Measurements from ENCODE around the gene MINDY2. TPM values are rescaled to one million over a fixed set of nuclear protein-coding genes. Genes with fewer than 3 reads are reported as not detected.
A peak's percentile ranks its signal among the peaks of the same experiment; 100 is the strongest.
"Not testable (repeated sequence)": the region's sequence is repeated elsewhere in the genome, so short reads cannot be mapped to it uniquely, and the experiment has no call there.

MINDY2 gene
- polyA plus RNA-seq, 3 donors, result 3.4 to 10.9 (median 3.4) TPM

- Histone ChIP-seq H3K27me3 (ENCODE audit: control insufficient read depth in 2 of 2, insufficient read depth in 2 of 2, low read length in 2 of 2) (no peaks in the 10 kb centered on the region), H3K27ac (ENCODE audit: low read depth in 1 of 2, low read length in 2 of 2) (no peak overlapping the region), H3K36me3 (replicated peaks in 1 of 2; ENCODE audit: control insufficient read depth in 1 of 2, insufficient read depth in 2 of 2, low read length in 2 of 2) (peaks cover 91 to 98% of the 10 kb centered on the region in 2 donors), H3K79me2 (ENCODE audit: insufficient read depth, low read length) (peaks cover 5% of the 10 kb centered on the region), H3K4me2 (replicated peaks; ENCODE audit: extremely low read depth, low read length, poor library complexity, severe bottlenecking) (no peak overlapping the region), H4K20me1 (ENCODE audit: insufficient read depth, low read length) (peaks cover 55% of the 10 kb centered on the region), H2AFZ (ENCODE audit: insufficient read depth, low read depth, low read length, poor library complexity, severe bottlenecking) (no peak overlapping the region), H3K4me3 (replicated peaks in 1 of 3; ENCODE audit: low read depth in 2 of 3, low read length in 3 of 3) (no peak overlapping the region), H3K4me1 (ENCODE audit: control insufficient read depth in 1 of 2, insufficient read depth in 2 of 2, low read length in 2 of 2) (peaks cover 0 to 5% of the 10 kb centered on the region in 2 donors), H3K9ac (ENCODE audit: insufficient read depth, low read length, poor library complexity, severe bottlenecking) (no peak overlapping the region), H3K9me3 (replicated peaks in 1 of 2; ENCODE audit: control insufficient read depth in 1 of 2, insufficient read depth in 1 of 2, low read length in 2 of 2) (no peaks in the 10 kb centered on the region)
- peaks cover 85 to 96% of the 10 kb centered on the region in 2 donors for H3K36me3 Mint-ChIP-seq
- no peak for DNase-seq
- H3K9me3 Mint-ChIP-seq, result peaks cover 0 to 2% (median 0%) of the 10 kb centered on the region in 7 donors
- peak overlapping the region in 5 of 7 donors; percentile 1 to 71 (median 19) for H3K27ac Mint-ChIP-seq
- intact Hi-C loops (cut with micrococcal nuclease), result no loop called here
- no peak overlapping the region for H3K4me3 Mint-ChIP-seq
- no peak for TF ChIP-seq CTCF (IDR thresholded peaks at IDR 0.05)
- peaks cover 5% of the 10 kb centered on the region for H3K4me1 Mint-ChIP-seq
- peaks cover 0 to 2% (median 0%) of the 10 kb centered on the region in 3 donors for H3K27me3 Mint-ChIP-seq (ENCODE audit: low read depth in 3 of 3)
- 100% methylated on average over 1 of the region's 4 CpGs for WGBS (ENCODE audit: insufficient coverage)
These were observed 111.1 kb downstream of the MINDY2 start for GRCh38 chr15:58882243-58882642.

GRCh38 chr15:58883926-58884325 lies 112.8 kb downstream of the MINDY2 start:
- intact Hi-C loops (cut with micrococcal nuclease); H3K79me2 ChIP-seq (ENCODE audit: insufficient read depth, low read length); H3K4me1 Mint-ChIP-seq; H3K4me2 ChIP-seq (replicated peaks; ENCODE audit: extremely low read depth, low read length, poor library complexity, severe bottlenecking); H3K27me3 Mint-ChIP-seq (ENCODE audit: low read depth in 3 of 3); H3K9ac ChIP-seq (ENCODE audit: insufficient read depth, low read length, poor library complexity, severe bottlenecking); H3K27me3 ChIP-seq (ENCODE audit: control insufficient read depth in 2 of 2, insufficient read depth in 2 of 2, low read length in 2 of 2); H3K4me3 ChIP-seq (replicated peaks in 1 of 3; ENCODE audit: low read depth in 2 of 3, low read length in 3 of 3); H3K9me3 ChIP-seq (replicated peaks in 1 of 2; ENCODE audit: control insufficient read depth in 1 of 2, insufficient read depth in 1 of 2, low read length in 2 of 2); H3K9me3 Mint-ChIP-seq; H2AFZ ChIP-seq (ENCODE audit: insufficient read depth, low read depth, low read length, poor library complexity, severe bottlenecking); H3K4me1 ChIP-seq (ENCODE audit: control insufficient read depth in 1 of 2, insufficient read depth in 2 of 2, low read length in 2 of 2); H3K4me3 Mint-ChIP-seq: not testable (repeated sequence)
- peaks cover 87 to 96% of the 10 kb centered on the region in 2 donors for H3K36me3 Mint-ChIP-seq
- no CpG with 5 or more reads among the region's 3 CpGs for WGBS (ENCODE audit: insufficient coverage)
- H3K27ac ChIP-seq (ENCODE audit: low read depth in 1 of 2, low read length in 2 of 2), result peak overlapping the region; percentile 22 to 67
- peaks cover 56% of the 10 kb centered on the region for H4K20me1 ChIP-seq (ENCODE audit: insufficient read depth, low read length)
- DNase-seq, result peak in 1 of 3 donors; percentile 16
- peak overlapping the region; percentile 57 to 87 (median 73) for H3K27ac Mint-ChIP-seq
- H3K36me3 ChIP-seq (replicated peaks in 1 of 2; ENCODE audit: control insufficient read depth in 1 of 2, insufficient read depth in 2 of 2, low read length in 2 of 2), result peaks cover 94 to 100% of the 10 kb centered on the region in 2 donors

Data from CD14-positive monocyte (primary cell).